ENCODE data around the gene SLC18B1. TPM values are rescaled to one million over a fixed set of nuclear protein-coding genes. Genes with fewer than 3 reads are reported as not detected.

SLC18B1 gene
- total RNA-seq = 3.0 and 3.4 TPM in 2 replicates
- 2.8 TPM for polyA plus RNA-seq (2012)

DNA sequence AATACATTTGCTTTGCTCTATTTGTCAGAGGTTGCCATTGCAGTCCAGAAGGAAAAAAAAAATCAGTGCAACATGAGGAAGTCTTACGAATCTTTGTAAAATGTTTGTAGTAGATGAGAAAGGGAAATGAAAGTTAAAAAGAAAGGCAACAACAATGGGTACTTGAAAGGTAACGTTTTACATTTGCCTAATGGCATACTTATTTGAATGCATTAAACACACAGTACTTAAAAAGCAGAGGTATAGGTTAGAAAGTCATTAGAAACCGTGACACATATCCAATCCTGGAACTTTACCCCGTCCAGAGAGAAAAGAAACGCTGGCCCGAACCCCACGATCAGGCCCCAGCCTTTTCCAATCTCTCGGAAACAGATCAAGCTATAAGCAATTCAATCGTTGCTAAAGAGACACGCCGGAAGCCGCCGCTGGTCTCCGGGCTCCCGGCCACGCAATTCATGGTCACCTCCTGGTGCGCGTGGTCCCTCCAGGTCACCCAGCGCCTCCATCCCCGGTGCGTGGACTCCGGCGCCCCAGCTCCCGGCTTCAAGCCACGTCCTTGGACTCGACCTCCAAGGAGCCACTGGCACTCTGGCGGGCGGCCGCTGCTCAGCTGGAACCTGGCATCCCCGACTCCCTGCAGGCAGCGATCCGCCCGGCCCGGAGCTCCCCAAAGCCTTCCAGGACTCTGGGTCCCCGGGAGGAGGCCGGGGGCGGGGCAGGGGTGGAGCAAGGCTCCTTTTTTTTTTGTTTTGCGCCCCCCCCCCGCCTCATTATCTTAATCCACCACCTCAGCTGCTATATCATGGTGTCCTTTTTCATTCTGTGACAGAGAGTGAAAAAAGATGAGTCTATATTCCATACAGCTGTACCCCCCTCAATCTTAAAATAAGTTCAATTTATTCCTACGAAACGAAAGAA lies at the start of gene SLC18B1:
Gene SLC18B1 (minus strand): TSS at position 687 of the 918 bp plus-strand sequence. CDS start 181 bp downstream, at position 506.
- peak; percentile 58 for DNase-seq (ENCODE audit: low read depth)

DNA sequence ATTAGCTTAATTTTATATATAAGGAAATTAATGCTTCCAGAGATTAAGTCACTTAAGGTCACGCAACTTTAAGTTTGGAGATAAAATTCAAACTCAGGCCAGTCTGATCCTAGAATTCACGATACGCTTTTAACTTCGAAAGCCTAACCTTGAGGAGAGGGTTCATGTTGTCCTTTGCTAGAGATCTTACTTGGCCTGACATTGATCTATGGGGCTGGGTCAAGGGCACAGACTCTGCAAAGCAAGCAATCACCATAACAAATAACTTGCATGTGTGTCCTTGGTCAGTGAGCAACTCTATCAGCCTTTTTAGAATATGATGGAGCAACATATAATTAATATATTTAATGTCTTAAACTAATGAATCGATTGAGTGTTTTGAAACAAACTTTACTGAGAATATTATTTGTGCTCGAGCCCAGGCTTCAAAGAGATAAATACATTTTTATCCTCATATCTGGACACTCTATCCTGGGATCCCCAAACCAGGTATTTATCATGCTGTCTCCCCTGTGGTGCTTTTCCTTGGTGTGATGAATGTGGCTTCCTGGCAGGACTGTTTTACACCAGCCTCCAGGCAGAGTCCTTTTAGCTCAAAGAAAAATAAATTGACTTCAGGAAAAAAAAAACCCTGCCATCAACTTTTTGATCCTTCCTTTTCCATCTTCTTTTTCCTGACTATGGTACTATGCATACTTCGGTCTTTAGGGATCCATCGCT lies 45.0 kb upstream of the SLC18B1 start:
- no peak for DNase-seq (ENCODE audit: low read depth)

DNA sequence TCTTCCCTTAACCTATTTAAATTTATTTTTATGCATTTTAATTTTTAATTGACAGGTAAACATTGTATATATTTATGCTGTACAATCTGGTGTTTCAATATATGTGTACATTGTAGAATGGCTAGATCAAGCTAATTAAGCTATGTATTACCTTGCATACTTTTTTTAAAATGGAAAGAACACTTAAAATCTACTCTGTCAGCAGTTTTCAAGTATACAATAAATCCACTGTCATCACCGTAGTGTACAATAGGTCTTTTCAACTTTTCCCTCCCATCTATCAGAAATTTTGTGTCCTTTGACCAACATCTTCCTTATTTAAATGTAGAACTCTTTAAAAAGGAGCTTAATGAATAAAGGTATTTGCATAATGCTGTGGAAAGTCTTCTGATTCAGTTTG lies 43.5 kb upstream of the SLC18B1 start:
- no peak for DNase-seq (ENCODE audit: low read depth)

- no peak for DNase-seq (ENCODE audit: low read depth)
Observed at GRCh38 chr6:132832891-132833290, 34.5 kb upstream of the SLC18B1 start.

- DNase-seq (ENCODE audit: low read depth) = peak; percentile 63
Observed at GRCh38 chr6:132830334-132830751, 31.9 kb upstream of the SLC18B1 start.

DNA sequence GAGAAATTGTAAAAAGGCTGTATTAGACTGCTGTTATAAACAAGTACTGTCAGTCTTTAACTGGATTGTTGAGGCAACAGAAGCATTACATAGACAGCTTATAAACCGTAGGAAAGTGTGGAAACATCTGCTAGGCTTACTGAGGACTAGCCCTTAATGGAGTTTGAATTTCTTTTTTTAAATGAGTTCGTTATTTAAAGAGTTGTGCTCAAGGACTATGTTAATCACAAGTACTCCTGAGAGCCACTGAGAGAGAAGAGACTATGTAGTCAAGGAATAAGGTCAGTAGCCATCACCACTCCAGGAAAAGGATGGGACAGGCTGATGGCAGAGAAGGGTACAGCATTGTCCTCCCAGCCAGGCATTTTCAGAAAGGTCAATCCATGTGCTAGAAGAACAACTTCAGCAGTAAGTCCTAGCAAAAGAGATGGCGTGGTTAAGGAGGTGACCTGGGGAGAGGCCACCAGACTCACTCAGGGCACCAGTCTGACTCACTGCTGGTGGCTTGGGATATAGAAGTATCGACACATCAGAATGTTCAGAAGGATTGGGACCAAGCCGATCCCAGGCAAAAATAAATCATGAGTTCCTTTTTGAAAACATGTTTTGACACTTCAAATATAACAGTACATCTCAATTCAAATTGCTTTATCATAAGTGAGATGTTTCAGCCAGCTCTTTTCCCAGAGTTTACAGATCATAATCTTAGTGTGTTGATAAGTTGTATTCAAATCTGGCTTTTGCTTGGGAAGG lies 22.4 kb upstream of the SLC18B1 start:
- peak; percentile 46 for DNase-seq (ENCODE audit: low read depth)

DNA sequence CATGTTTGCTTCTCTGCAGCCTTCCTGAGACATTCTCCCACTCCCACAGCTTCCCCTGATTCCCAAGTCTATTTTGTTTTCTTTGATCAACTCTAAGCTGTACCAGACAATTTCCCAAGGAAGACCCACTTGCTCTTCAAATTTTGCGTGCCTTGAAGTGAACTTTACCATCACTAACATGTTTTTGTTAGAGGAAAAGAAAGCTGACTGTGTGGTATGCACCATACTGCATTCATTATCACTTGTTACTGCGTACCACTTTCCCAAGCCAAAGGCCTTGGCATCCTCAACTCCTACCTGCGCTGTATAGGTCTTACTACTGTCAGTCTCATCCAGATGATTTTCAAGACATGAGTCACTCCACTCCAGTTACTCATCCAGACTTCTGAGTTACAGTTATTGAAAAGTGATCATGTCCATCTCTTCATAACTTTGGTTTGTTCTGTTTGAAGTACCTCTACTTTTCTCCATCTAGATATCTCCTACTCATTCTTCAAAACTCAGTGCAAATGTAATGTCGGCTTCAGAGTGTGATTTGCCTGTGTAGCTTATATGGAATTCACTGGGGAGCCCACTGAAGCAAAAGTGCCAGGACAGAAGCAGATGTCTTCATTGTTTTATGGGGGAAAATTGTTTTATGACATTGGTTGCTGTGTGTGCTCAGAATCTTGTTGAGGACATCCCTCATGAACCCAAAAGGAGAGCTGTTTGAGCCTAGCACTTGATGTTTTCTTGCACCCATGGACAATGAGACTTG lies 21.1 kb upstream of the SLC18B1 start:
- DNase-seq (ENCODE audit: low read depth) = no peak

DNA sequence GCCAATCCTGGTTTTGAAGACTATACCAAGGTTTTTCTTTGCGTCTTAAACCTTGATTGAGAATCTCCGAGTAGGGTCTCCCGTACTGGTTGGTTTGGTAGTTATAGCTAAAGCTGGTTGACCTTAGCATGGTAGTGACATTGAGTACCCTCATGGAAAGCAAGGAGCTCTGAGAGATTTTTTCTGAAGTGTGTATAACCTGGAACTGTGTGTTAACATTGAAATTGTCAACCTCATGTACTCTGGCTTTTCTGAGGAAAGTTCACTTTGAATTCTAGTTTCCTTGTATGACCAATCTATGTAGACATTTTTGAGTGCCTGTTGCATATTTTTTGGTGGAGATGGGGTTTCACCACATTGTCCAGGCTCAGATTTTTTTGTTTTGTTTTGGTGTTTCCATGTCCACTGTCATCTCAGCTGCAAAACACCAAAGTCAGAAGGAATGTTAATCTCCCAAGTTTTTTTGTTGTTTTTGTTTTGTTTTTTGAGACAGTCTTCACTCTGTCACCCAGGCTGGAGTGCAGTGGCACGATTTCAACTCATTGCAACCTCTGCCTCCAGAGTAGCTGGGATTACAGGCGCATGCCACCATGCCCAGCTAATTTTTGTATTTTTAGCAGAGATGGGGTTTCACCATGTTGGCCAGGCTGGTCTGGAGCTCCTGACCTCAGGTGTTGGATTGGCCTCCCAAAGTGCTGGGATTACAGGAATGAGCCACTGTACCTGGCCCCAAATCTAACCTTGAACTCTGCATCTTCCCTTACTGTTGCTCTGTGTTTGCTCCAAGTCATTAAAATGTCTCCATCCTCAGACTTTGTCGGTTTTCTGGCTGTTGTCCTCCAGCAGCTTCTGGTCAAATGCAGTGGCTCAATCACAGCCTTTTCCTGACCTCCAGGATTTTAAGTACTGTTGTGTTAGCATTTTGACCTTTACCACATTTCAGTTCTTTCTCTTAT lies 20.2 kb upstream of the SLC18B1 start:
- no peak for DNase-seq (ENCODE audit: low read depth)

DNA sequence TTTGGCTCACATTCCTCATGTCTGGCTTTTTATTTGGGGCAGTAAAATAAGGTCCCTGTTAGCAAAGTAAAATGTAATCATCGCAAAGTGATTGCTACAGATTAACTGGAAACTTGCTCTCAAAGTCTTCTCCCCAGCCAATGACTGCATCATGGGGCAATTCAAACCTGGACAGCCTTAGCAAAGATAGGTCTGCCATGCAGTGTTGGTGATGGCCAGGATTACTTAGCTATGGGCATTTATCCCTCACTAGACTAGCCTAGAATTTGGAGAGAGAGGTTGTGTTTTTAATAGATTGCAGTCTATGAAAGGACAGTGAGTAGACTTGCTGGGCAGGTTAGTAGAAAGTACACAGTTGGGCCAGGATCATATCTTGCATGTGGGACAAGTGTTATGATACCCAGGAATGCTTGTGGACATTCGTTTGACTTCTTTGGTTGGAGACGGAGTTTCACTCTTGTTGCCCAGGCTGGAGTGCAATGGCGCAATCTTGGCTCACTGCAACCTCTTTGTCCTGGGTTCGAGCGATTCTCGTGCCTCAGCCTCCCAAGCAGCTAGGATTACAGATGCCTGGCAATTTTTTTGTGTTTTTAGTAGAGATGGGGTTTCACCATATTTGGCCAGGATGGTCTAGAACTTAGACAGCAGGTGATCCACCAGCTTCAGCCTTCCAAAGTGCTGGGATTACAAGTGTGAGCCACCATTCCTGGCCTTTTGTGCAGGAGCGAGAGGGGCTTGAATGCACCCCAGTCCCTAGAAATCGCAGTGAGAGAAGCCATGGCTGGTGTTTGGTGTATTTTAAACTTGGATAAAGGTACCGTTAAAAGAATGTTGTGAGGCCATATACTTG lies 19.3 kb upstream of the SLC18B1 start:
- DNase-seq (ENCODE audit: low read depth) = no peak

- no peak for DNase-seq (ENCODE audit: low read depth)
Observed at GRCh38 chr6:132816660-132817059, 18.2 kb upstream of the SLC18B1 start.

DNA sequence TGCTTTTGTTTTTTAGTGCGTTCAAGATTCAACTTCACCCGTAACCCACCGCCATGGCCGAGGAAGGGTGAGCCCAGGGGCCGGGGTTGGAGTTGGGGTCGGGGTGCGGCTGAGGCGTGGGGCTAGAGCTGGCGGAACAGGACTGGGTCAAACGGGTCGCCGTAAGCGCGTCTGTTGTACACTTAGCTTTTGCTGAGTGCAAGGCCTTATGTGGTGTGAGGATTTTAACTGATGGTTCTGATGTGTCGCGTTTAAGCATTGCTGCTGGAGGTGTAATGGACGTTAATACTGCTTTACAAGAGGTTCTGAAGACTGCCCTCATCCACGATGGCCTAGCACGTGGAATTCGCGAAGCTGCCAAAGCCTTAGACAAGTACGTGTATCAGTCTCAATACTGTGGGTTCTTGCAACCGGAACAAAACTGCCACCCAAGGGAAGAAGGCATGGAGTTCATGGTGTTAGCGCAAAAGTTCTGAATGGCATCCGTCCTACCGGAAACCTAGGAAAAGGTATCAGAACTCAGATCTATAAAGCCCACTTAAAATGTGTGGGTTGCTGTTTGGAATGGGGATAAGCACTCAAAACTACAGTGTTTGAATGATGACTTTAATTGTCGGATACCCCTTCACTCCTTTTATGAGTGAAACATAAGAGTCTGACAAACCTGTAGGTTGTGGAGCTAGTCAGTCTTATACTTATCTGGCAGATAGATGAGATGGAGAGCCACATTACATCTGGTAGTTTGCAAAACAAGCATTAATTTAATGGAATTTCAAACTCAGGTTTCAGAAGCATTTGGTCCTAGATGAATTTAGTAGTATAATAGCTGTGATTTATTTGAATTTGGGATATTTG lies 16.5 kb upstream of the SLC18B1 start:
- no peak for DNase-seq (ENCODE audit: low read depth)

GRCh38 chr6:132813173-132813856 lies 14.9 kb upstream of the SLC18B1 start:
- DNase-seq (ENCODE audit: low read depth) = peak; percentile 63

GRCh38 chr6:132812756-132813172 lies 14.3 kb upstream of the SLC18B1 start:
- DNase-seq (ENCODE audit: low read depth) = peak; percentile 41

GRCh38 chr6:132812255-132812732 lies 13.9 kb upstream of the SLC18B1 start:
- DNase-seq (ENCODE audit: low read depth) = peak; percentile 72

GRCh38 chr6:132811276-132811675 lies 12.8 kb upstream of the SLC18B1 start:
- no peak for DNase-seq (ENCODE audit: low read depth)

DNA sequence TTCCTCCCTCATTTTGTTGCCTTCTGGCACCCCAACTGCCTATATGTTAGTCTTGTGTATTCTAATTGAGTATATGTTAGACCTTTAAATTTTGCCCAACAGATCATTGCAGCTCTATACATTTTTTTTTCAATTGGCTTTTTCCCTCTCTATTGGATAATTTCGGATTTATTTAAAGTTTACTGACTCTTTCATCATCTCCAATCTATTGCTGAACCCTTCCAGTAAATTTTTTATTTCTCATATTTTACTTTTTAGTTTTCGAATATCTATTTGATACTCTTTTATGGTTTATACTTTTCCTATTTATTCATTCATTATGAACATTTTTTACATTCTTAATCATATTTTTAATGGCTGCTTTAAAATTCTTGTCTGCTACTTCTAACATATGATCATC lies 7.1 kb upstream of the SLC18B1 start:
- no peak for DNase-seq (ENCODE audit: low read depth)

GRCh38 chr6:132804251-132804650 lies 5.8 kb upstream of the SLC18B1 start:
- no peak for DNase-seq (ENCODE audit: low read depth)

Measured in myocyte (in vitro differentiated cells).